CD4-positive, alpha-beta T cell treated with Interleukin-1 beta for 1 hour (primary cell): ENCODE results near the gene CD2AP.
"Not testable (repeated sequence)": the region's sequence is repeated elsewhere in the genome, so short reads cannot be mapped to it uniquely, and the experiment has no call there.

Experiments
- DNase-seq, 2 donors: peaks; one replicate each; pipeline ENCODE4 v3.0.0-alpha.2; 2020 to 2022

Gene CD2AP

GRCh38 chr6:47647626-47648025 is 170.0 kb downstream of the CD2AP start:
- not testable (repeated sequence) for DNase-seq

GRCh38 chr6:47648031-47648430 is 170.4 kb downstream of the CD2AP start:
- DNase-seq = no peak

DNA sequence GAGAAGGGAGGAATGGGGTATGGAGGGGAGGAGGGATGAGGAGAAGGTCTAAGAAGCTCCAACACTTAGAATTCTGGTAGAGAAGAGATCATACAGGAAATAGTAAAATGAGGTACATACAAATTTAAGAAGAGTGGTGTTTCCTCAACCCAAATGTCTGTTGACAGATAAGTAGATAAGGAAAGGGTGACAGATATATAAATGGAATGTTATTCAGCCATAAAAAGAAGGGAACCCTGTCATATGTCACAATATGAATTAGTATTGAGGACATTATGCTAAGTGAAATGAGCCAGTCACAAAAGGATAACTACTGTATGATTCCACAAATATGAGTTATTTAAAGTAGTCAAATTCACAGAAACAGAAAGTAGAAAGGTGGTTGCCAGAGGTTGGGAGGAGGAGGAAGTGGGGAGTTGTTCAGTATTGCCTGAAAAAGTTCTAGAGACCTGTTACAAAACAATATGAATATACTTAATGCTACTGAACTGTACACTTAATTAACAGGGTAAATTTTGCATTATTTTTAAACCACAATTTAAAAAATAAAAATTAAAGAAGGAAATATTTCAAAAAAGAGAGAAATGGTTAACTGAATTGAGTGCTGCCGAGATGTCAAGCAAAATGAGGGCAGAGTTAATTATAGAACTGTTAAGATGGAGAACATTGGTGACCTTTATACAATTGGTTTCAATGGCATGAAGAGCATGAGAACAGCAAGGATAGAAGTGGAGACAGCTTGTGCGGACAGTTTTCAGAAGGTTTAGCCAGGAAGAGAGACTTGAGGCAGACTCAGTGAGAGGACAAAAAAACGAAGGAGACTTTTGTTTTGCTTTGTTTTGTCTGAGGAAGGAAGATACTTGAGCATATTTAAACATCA is 173.2 kb downstream of the CD2AP start:
- DNase-seq = no peak

DNA sequence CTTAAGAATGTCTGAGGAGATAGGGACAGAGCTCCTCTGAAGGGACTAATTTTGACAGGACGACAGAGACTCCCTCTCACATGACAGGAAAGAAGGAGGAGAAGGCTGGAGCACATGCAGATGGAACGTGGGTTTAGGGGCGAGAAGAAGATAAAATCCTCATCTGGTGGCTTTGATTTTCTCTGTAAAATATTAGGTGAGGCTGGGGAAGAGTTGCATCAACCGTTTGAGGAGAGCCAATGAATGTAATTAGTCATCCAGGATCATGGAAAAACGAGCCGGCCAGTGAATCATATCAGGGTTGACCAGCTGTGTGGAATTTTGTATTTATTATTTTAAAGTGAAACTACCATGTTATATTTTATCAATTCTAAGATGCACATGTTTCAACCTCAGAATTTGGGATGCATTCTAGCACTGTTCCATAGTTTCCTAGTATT is 173.9 kb downstream of the CD2AP start:
- no peak for DNase-seq

DNA sequence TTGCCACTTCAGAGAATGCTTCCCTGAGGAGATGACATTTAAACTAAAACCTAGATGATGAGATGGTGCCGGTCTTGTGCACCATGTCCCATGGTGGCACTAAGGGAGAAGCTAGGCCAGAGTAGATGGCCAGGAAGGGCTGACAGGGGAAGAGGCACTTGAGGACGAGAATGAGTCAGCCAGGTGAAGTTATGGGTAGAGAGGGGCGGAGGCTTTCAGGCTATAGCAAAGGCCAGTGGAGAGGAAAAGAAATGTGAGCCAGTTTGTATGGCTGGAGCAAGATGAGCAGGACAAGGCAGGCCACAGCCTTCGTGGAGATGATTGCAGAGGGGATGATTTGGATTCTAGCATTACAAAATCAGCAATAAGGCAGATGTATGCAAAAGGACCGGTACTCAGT is 176.1 kb downstream of the CD2AP start:
- DNase-seq = no peak

GRCh38 chr6:47654255-47654654 is 176.7 kb downstream of the CD2AP start:
- no peak for DNase-seq

DNA sequence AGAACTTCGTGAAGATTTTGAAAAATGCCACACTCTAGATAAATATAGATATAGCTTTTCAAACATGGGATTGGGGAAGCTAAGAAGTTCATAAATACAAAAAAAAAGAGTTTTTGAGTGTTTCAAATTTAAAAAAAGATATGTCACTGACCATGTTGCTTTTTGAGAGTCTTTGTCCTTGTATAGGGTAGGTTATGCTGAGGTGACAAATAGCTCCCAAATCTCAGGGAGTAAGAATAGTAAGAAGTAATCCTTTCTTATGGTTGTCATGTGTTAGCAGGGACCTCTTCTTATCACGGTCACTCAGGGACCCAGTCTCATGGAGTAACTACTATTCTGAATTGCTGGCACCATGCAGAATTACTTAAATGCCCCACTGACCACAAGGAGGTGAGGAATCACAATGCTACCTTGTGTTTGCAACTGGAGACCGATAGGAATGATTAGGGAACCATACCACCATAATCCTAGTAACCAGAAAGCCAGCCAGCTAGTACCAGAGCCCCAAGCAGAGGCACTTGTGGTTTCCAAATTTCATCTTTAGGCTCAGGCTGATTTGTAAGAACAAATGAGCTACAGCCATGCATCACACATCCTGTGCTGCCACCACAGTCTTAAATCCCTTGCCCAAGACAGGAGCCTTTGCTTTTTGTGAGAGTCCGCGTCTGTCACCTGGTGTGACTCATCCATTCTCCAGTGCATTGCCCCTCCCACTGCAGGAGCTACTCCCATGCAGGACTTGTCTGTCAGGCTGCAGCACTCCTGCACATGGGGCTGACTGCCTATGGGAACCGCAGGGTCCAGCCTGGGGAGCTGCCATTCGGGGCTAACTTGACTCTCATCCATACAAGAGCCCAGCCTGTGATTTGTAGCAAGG is 178.4 kb downstream of the CD2AP start:
- DNase-seq = no peak

GRCh38 chr6:47661960-47662359 is 184.4 kb downstream of the CD2AP start:
- DNase-seq = no peak

DNA sequence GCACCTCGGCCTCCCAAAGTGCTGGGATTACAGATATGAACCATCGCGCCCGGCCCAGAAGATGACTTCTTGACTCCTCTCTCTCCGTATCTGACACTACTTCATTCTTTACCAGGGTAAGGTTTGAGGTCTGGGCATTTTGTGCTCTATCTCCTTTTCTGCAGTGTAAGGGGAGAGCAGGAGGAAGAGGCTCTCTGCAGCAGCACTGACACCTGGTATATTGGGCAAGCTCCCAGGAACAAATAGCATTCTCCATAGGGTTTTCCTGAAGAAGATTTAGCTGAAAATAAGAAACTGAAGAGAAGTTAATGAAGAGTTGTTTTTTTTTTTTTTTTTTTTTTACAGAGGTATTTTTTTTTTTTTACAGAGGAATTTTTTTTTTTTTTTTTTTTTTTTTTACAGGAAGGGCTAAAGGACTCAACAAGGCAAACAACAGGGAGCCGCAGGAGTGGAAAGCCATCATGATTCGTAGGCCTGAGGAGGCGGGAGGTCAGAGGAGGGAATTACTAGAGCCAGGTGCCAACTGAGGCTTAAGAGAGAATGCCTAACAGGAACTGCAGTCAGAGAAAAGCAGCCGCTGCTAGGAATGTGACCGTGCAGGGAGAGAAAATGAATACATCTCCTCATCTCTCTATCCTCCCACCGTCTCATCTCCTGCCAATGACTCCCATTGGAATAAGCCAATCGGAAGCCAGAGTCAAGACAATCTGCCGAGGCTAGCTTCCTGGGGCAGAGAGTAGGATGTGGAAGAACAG is 186.1 kb downstream of the CD2AP start:
- no peak for DNase-seq

DNA sequence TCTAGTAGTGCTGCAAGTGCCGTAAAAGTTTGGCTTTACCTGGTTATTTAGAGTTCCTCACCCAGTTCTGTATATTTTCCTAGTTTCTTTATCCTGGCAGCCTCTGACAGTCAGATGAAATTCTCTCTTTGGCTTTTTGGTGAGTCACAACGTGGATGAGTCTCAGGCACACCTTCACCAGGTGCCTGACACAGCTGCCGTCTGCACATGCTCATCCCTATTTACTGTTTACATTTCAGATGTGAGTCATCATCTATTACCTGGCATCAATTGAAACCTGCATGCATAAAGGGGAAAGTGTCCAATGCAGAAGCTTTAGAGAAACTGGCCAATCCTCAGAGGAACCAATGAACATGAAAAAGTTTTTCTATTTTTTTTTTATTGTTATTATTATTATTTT is 187.5 kb downstream of the CD2AP start:
- DNase-seq = no peak

DNA sequence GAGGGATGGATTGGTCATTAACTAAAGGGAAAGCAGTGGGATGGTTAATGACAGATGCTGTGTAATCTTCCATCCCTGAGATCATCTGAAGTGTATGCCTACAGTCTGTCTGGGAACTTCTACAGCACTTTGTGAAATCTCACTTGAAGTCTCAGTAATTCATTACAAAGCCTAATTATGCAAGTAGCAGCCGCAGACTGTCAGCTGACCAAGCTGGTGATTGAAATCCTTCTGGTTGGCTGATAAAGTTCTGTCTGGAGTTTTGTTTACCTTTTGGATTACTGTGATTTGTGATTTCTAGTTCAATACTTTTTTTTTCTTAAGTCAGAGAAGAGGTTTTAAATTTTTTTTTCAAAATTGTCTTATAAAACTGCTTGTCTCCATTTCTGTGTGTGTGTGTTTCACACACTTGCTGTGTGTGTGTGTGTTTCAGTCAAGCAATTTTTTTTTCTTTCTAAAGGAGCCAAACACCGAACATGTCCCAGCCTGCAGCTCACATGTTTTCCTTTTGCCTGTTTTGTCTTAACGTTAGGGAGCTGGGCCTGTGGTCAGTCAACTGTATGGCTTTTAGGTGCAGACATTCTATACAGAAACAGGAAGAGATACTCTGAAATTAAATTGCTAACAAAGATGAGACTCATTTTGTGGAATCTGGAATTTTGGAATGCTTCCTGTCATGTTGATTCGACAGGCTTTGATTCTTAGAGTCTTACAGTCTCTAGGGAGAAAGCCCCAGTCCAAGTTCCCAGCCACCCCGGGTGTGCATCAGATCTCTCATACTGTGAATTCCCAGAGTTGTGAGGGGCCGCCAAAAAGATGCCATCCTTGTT is 192.3 kb downstream of the CD2AP start:
- no peak for DNase-seq

GRCh38 chr6:47670851-47671250 is 193.3 kb downstream of the CD2AP start:
- DNase-seq = no peak

DNA sequence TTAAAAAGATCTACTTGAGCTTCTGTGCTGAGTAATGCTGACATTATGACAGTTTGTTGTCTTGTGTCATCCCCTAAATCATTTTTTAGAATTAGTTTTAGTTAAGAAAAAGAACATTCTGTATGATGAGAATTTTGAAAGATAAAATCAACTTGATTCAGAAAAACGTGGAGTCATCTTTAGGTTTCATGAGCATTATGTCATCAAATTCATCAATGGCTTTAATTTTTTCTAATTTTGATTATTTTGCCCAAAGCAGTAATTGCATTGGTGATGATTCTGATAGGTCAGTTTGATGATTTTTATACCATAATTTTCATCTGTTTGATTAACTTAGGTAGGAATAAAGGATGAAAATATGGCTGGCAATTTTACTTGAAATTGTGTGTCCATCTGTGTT is 194.2 kb downstream of the CD2AP start:
- no peak for DNase-seq

DNA sequence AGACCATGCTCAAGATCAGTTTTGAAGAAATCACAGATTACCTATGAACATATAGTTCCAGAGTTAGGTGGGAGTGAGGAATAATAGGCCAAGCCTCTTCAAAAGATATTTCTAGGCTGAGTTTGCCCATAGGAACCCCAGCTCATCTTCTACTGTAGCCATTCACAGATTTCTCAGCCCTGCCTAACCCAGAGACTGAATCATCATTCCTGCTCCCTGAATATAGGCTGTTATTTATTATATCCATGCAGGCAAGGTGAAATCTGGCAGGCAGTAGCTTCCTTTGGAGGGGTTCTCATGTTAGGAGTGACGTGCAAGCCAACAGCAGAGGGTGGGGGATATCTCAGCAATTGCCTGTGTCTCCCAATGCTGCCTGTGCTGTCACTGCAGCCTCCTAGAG is 195.2 kb downstream of the CD2AP start:
- DNase-seq = no peak

DNA sequence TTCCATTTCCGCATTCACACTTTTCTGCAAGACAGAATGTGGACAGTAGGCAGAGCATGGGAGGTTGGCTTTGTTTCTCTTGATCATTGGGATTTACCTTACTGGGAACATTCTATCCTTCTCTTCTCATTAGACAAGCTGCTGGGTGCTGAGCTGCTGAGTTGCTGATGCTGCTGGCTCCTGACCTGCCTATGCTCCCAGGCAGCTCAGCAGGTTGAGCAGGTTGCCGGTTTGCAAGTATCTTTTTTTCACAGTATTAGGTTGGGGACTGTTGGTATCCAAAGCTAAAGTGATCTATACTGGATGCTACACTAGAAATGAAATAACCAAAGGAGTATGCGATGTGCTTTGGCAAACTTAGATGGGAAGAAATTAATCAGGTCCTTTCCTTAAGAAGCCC is 197.1 kb downstream of the CD2AP start:
- DNase-seq = no peak
